ENCODE data around the gene VAV1.

DNA sequence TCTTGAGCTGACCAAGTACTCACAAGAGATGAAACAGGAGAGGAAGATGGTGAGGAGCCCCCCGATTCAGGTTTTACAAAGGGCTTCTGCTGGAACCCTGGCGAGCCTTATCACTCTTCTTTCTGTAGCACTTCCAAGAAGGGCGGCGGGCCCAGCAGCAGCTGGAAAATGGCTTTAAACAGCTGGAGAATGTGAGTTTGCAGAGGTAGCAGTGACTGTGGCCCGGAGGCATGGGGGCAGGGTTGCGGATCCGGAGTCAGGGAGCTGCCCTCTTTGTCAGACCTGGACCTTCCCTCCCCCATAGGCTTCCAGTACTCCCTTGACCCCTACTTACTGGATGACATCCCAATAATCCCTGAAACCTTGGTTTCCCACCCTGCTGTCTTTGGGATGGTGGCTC, 29.4 kb upstream of the VAV1 start:
- TF ChIP-seq, protein P1, sequence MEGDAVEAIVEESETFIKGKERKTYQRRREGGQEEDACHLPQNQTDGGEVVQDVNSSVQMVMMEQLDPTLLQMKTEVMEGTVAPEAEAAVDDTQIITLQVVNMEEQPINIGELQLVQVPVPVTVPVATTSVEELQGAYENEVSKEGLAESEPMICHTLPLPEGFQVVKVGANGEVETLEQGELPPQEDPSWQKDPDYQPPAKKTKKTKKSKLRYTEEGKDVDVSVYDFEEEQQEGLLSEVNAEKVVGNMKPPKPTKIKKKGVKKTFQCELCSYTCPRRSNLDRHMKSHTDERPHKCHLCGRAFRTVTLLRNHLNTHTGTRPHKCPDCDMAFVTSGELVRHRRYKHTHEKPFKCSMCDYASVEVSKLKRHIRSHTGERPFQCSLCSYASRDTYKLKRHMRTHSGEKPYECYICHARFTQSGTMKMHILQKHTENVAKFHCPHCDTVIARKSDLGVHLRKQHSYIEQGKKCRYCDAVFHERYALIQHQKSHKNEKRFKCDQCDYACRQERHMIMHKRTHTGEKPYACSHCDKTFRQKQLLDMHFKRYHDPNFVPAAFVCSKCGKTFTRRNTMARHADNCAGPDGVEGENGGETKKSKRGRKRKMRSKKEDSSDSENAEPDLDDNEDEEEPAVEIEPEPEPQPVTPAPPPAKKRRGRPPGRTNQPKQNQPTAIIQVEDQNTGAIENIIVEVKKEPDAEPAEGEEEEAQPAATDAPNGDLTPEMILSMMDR (IDR thresholded peaks at IDR 0.05): no peak
- TF ChIP-seq POLR2A (IDR thresholded peaks at IDR 0.05): no peak

Data from thyroid gland (tissue), 4 donors.